HG03108 (cell line): ENCODE data around the gene SMC1B.
A peak's percentile ranks its signal among the peaks of the same experiment; 100 is the strongest.

Experiments
- ATAC-seq: cut with Tn5 transposase; IDR thresholded peaks from one replicate; pipeline ENCODE4 v1.9.1; 2021; ENCODE audit warnings: moderate library complexity; ENCODE audit not compliant: unreplicated experiment

The SMC1B gene

GRCh38 chr22:45323695-45324094 lies 89.7 kb downstream of the SMC1B start:
- no peak for ATAC-seq

- ATAC-seq: no peak
Measured at GRCh38 chr22:45322873-45323525, 90.4 kb downstream of the SMC1B start.

- ATAC-seq: no peak
Measured at GRCh38 chr22:45321827-45322226, 91.6 kb downstream of the SMC1B start.

GRCh38 chr22:45320357-45320976 lies 92.9 kb downstream of the SMC1B start:
- no peak for ATAC-seq

- ATAC-seq: no peak
Measured at GRCh38 chr22:45319324-45319685, 94.1 kb downstream of the SMC1B start.

- ATAC-seq: no peak
Measured at GRCh38 chr22:45318558-45319323, 94.7 kb downstream of the SMC1B start.

- ATAC-seq: no peak
Measured at GRCh38 chr22:45318168-45318557, 95.2 kb downstream of the SMC1B start.

- no peak for ATAC-seq
Measured at GRCh38 chr22:45317551-45318167, 95.7 kb downstream of the SMC1B start.

GRCh38 chr22:45316796-45317526 lies 96.4 kb downstream of the SMC1B start:
- ATAC-seq: no peak

- no peak for ATAC-seq
Measured at GRCh38 chr22:45314786-45315185, 98.6 kb downstream of the SMC1B start.

GRCh38 chr22:45314054-45314721 lies 99.2 kb downstream of the SMC1B start:
- ATAC-seq: no peak

- no peak for ATAC-seq
Measured at GRCh38 chr22:45312856-45313255, 100.5 kb downstream of the SMC1B start.

- no peak for ATAC-seq
Measured at GRCh38 chr22:45312415-45312814, 101.0 kb downstream of the SMC1B start.

- no peak for ATAC-seq
Measured at GRCh38 chr22:45310977-45311531, 102.3 kb downstream of the SMC1B start.

- no peak for ATAC-seq
Measured at GRCh38 chr22:45310331-45310976, 102.9 kb downstream of the SMC1B start.

- ATAC-seq: peak; percentile 79
Measured at GRCh38 chr22:45309422-45310227, 103.8 kb downstream of the SMC1B start, which contains the start of gene FAM118A. TSS of gene FAM118A (plus strand) at chr22:45309934. CDS start at chr22:45322380, 12,446 bp downstream.

- no peak for ATAC-seq
Measured at GRCh38 chr22:45308957-45309421, 104.4 kb downstream of the SMC1B start.

- no peak for ATAC-seq
Measured at GRCh38 chr22:45308391-45308956, 104.9 kb downstream of the SMC1B start.
